H1 (cell line): ENCODE measurements around the gene AIG1. TPM values are rescaled to one million over a fixed set of nuclear protein-coding genes. Genes with fewer than 3 reads are reported as not detected.

Experiments
- CHD7 ChIP-seq: fragments of 300-600 bp; sonication (generic); IDR thresholded peaks from 2 replicates; pipeline ENCODE4 v1.7.1; 2012; ENCODE audit warnings: low read length, moderate library complexity, mild to moderate bottlenecking, inconsistent platforms; ENCODE audit not compliant: insufficient replicate concordance
- CREB1 ChIP-seq: IDR thresholded peaks from 2 replicates; pipeline ENCODE4 v1.6.1; 2012; ENCODE audit warnings: inconsistent platforms
- CTBP2 ChIP-seq: IDR thresholded peaks from 2 replicates; pipeline ENCODE4 v1.7.0; 2011; ENCODE audit warnings: borderline replicate concordance, mild to moderate bottlenecking, moderate library complexity, mixed read lengths, low read length; ENCODE audit not compliant: insufficient read depth, insufficient read length
- JUN ChIP-seq: IDR thresholded peaks from 2 replicates; pipeline ENCODE4 v1.6.1; 2011; ENCODE audit warnings: low read depth, mild to moderate bottlenecking, improper control_type of control experiment, low read length
- TAF7 ChIP-seq: optimal IDR thresholded peaks from 2 replicates; pipeline ENCODE3; 2011; ENCODE audit warnings: low read depth, mild to moderate bottlenecking, inconsistent platforms, low read length, moderate library complexity, borderline replicate concordance
- polyA plus RNA-seq, 7 experiments: library from polyadenylated mRNA; depleted of rRNA in 3 of 7; stranded (reverse) in 5 of 7; unstranded in 2 of 7; fragments of >200 nt in 5 of 7; fragments of 200-250 nt in 2 of 7; gene quantifications; 1 replicate in 5 of 7; 2 replicates in 1 of 7; 4 replicates in 1 of 7; pipeline versions ENCODE4 v1.2.1 to v1.2.3, GENCODE V29; 2011 to 2013; ENCODE audit warnings: missing spikeins in 2 of 7, mixed read lengths in 2 of 7
- total RNA-seq: library from RNA; stranded (reverse); fragmentation: NEBNext Ultra II Directional; extraction: Animal tissue kit (Norgen Biotek cat#: 25700); gene quantifications from 2 replicates; pipeline ENCODE4 v1.2.1, GENCODE V29; 2021

The AIG1 gene
- total and polyA plus RNA-seq, 2 of the 8 experiments (the other 6 are each of a cell fraction or from before 2014, with no cell fraction given): 56.6 to 58.4 TPM

GRCh38 chr6:143322386-143322785 lies 261.7 kb downstream of the AIG1 start (continued):
- TF ChIP-seq CHD7 (no peak), TAF7 (no peak), CREB1 (no peak), JUN (no peak), CTBP2 (no peak)
